GOT3 (cell line): ENCODE results near the gene EIF3J.
"Not testable (repeated sequence)": the region's sequence is repeated elsewhere in the genome, so short reads cannot be mapped to it uniquely, and the experiment has no call there.

ENCODE experiments used
- DNase-seq: peaks from one replicate; lab custom pipeline; 2025; ENCODE audit warnings: mixed read lengths; lab: John Stamatoyannopoulos, UW

Gene EIF3J

GRCh38 chr15:44542596-44542995 lies 5.6 kb downstream of the EIF3J start:
- no peak for DNase-seq

GRCh38 chr15:44544745-44545144 lies 7.8 kb downstream of the EIF3J start:
- not testable (repeated sequence) for DNase-seq

GRCh38 chr15:44545913-44546802 lies 9.2 kb downstream of the EIF3J start:
- DNase-seq: no peak

GRCh38 chr15:44549152-44549551 lies 12.2 kb downstream of the EIF3J start:
- DNase-seq: not testable (repeated sequence)

GRCh38 chr15:44550256-44550655 lies 13.3 kb downstream of the EIF3J start:
- no peak for DNase-seq

- DNase-seq: no peak
These were observed 13.8 kb downstream of the EIF3J start for GRCh38 chr15:44550734-44551133.

GRCh38 chr15:44554934-44555723 lies 18.2 kb downstream of the EIF3J start:
- DNase-seq: no peak

GRCh38 chr15:44560926-44561325 lies 24.0 kb downstream of the EIF3J start:
- not testable (repeated sequence) for DNase-seq

GRCh38 chr15:44565387-44566154 lies 28.6 kb downstream of the EIF3J start:
- DNase-seq: no peak

- DNase-seq: no peak
These were observed 29.2 kb downstream of the EIF3J start for GRCh38 chr15:44566155-44566540.

GRCh38 chr15:44568338-44568737 lies 31.4 kb downstream of the EIF3J start:
- DNase-seq: no peak

- no peak for DNase-seq
These were observed 32.4 kb downstream of the EIF3J start for GRCh38 chr15:44569316-44569715.

- no peak for DNase-seq
These were observed 33.4 kb downstream of the EIF3J start for GRCh38 chr15:44570361-44570760.

GRCh38 chr15:44573386-44573785 lies 36.4 kb downstream of the EIF3J start:
- no peak for DNase-seq

- DNase-seq: no peak
These were observed 37.8 kb downstream of the EIF3J start for GRCh38 chr15:44574734-44575133.

GRCh38 chr15:44580105-44580504 lies 43.2 kb downstream of the EIF3J start:
- DNase-seq: no peak

- DNase-seq: no peak
These were observed 47.3 kb downstream of the EIF3J start for GRCh38 chr15:44584162-44584749.

- no peak for DNase-seq
These were observed 48.7 kb downstream of the EIF3J start for GRCh38 chr15:44585633-44586032.

GRCh38 chr15:44588541-44588940 lies 51.6 kb downstream of the EIF3J start:
- DNase-seq: no peak

GRCh38 chr15:44591326-44591725 lies 54.4 kb downstream of the EIF3J start:
- DNase-seq: no peak

GRCh38 chr15:44593042-44593736 lies 56.2 kb downstream of the EIF3J start:
- DNase-seq: no peak
